HG03066 (cell line): ENCODE results near the gene PCCA.
"Not testable (repeated sequence)": the region's sequence is repeated elsewhere in the genome, so short reads cannot be mapped to it uniquely, and the experiment has no call there.

ENCODE experiments used
- ATAC-seq: cut with Tn5 transposase; IDR thresholded peaks from one replicate; pipeline ENCODE4 v1.9.1; 2021; ENCODE audit warnings: low read depth; ENCODE audit not compliant: unreplicated experiment

PCCA gene

GRCh38 chr13:100552755-100553154 is 463.9 kb downstream of the PCCA start:
- ATAC-seq: no peak

DNA sequence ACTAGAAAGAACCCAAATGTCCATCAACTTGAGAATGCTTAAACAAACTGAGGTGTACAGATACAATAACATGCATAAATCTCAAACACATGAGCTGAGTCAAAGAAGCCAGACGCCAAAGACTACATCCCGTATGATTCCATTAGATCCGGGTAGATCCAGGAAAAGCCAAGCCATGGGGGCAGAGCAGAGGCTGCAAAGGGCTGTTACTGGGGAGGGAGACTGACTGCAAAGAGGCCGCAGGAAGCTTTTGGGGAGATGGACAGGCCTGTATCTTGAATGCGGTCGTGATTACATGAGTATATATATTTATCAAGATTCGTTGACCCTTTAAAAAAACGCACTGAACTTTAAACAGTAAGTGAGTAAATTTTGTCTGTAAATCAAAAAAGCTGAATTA is 471.0 kb downstream of the PCCA start:
- ATAC-seq: no peak

- no peak for ATAC-seq
Observed at GRCh38 chr13:100560498-100561157, 471.7 kb downstream of the PCCA start.

DNA sequence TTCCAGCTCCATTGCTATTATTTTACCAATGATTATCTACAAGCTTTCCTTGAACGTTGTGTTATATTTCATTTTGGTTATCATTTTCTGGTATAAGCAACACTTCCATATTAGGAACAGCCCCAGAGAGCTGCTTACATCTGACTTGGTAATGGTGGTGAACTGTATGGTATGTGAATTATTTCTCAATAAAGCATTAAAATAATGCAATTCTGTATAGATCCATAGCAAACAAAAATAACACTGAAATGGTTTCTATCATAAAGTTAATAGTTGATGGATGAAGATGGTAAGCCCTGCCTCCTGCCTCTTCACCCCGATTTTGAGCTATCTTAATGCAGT is 472.2 kb downstream of the PCCA start:
- no peak for ATAC-seq

- no peak for ATAC-seq
Observed at GRCh38 chr13:100561599-100562204, 472.8 kb downstream of the PCCA start.

DNA sequence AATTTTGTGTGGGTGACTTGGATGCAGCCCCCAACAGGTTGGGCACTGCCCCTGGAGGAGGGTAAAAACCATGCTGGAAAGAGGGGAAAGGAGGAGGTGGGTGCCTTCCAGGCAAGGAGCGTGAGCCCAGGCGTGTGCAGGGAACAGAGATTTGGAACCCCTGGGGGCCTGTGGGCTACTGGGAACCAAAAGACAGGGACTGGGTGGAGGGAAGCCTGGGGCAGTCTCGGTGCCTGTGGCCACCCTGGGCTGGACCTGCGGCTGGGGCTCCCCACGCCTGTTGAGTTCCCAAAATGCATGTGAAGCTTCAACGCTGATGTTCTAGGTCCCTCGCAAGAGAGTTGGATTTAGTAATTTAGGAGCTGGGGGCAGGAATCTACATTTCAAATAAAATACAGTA is 474.9 kb downstream of the PCCA start:
- ATAC-seq: no peak

DNA sequence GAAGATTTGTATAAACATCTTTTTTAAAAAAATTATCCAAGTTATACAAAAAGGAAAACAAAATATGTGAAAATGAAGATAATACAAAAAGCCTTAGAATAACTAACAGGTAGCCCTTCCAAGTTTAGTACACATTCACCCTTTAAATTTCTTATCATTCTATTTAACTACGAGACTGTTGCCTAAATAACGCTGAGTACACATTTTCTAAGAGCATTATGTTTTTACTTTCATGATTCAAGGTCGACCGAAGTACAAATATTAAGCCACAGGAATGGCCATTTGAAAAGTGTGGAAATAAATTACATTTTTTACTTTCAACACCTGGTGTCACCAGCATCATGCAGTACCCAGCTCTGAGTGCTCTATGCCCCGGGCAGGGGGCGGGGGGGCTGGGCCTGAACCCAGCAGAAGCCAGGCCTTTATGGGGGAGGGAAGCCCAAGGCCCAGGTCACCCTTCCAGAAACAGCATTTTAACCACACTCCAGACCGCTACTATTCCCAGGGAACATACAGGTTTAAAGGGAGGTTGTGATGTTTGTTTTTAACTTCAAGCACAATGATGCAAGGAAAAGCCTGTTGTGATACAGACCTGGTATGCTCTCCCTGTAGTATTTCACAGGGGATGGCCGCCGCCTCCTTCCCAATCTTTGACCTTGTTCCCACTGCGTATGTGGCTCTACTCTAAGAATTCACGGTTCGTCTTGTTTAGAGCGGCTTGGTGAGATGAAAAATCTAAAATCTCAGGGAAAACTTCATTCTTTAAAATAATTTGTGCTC is 475.7 kb downstream of the PCCA start:
- no peak for ATAC-seq

DNA sequence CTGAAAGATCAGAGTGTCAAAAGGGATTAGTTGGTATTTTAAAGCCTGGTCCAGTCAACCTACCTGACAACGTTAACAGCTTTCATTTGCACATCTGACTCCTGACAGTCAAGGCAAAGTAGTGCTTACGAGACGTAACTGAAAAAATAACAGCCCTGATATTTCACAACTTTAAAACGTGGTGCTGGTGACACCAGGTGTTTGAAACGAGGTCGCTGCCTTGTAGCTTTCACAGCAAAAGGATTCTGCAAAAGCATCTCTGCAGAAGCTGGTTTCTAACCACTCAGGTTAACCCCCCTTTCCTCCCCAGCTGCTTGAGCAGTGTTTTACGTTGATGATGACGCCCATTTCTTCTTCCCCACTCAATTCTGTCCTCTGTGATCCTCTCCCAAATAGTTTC is 476.4 kb downstream of the PCCA start:
- no peak for ATAC-seq

- no peak for ATAC-seq
Observed at GRCh38 chr13:100566543-100566942, 477.6 kb downstream of the PCCA start.

- peak; percentile 97 for ATAC-seq
Observed at GRCh38 chr13:100573121-100573520, 484.2 kb downstream of the PCCA start.

DNA sequence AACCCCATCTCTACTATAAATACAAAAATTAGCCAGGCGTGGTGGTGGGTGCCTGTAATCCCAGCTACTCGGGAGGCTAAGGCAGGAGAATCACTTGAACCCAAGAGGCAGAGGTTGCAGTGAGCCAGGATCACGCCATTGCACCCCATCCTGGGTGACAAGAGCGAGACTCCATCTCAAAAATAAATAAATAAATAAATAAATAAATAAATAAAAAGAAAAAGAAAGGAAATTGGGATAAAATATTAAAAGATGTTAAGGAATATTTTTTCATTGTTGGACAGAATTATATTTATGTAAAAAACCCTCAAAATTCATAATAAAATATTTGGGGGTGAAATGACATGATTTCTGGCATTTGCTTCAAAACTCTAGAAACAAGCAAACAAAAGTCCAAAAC is 488.3 kb downstream of the PCCA start:
- ATAC-seq: not testable (repeated sequence)
